GM10266 (cell line): Measurements from ENCODE around the gene IL23R.
"Not testable (repeated sequence)": the region's sequence is repeated elsewhere in the genome, so short reads cannot be mapped to it uniquely, and the experiment has no call there.

Source experiments
- DNase-seq: peaks from one replicate; pipeline ENCODE4 v3.0.0; 2012; ENCODE audit errors: extremely low spot score
- CTCF ChIP-seq: IDR thresholded peaks from 2 replicates; pipeline ENCODE4 v1.5.1; 2012; ENCODE audit warnings: mild to moderate bottlenecking, low read depth; ENCODE audit not compliant: control insufficient read depth, insufficient read depth; ENCODE audit errors: missing control alignments

Gene IL23R

GRCh38 chr1:67140460-67140859 lies 25.8 kb upstream of the IL23R start:
- DNase-seq, result no peak

GRCh38 chr1:67141832-67142231 lies 24.4 kb upstream of the IL23R start:
- not testable (repeated sequence) for DNase-seq

More at GRCh38 chr1:67140460-67140859, 25.8 kb upstream of the IL23R start:
- no peak for TF ChIP-seq CTCF

GRCh38 chr1:67142931-67143330 lies 23.3 kb upstream of the IL23R start:
- DNase-seq, result no peak
- no peak for TF ChIP-seq CTCF

- no peak for TF ChIP-seq CTCF
- DNase-seq, result no peak
These were observed 22.3 kb upstream of the IL23R start for GRCh38 chr1:67143966-67144365.

GRCh38 chr1:67144696-67145095 lies 21.6 kb upstream of the IL23R start:
- DNase-seq, result peak; percentile 20
- peak; percentile 34 for TF ChIP-seq CTCF

- DNase-seq, result no peak
- no peak for TF ChIP-seq CTCF
These were observed 20.2 kb upstream of the IL23R start for GRCh38 chr1:67146101-67146500.

GRCh38 chr1:67146539-67146938 lies 19.7 kb upstream of the IL23R start:
- DNase-seq, result no peak
- TF ChIP-seq CTCF, result no peak

- DNase-seq, result not testable (repeated sequence)
These were observed 18.3 kb upstream of the IL23R start for GRCh38 chr1:67147973-67148372.
